Hepatocyte (in vitro differentiated cells): ENCODE data around the gene GON4L. TPM values are rescaled to one million over a fixed set of nuclear protein-coding genes. Genes with fewer than 3 reads are reported as not detected.

Experiments
- DNase-seq: peaks from one replicate; pipeline ENCODE4 v3.0.0-alpha.2; 2016; ENCODE audit warnings: low spot score
- H2AFZ ChIP-seq: fragments of 200-600 bp; sonication (generic); 2 replicates; pipeline ENCODE4 v1.6.0; 2016; ENCODE audit warnings: antibody characterized with exemption, mild to moderate bottlenecking
- H3K27ac ChIP-seq: fragments of 200-600 bp; sonication (generic); 2 replicates; pipeline ENCODE4 v1.5.1; 2016; ENCODE audit warnings: mild to moderate bottlenecking
- H3K27me3 ChIP-seq: fragments of 200-600 bp; sonication (generic); 2 replicates; pipeline ENCODE4 v1.6.1; 2016
- H3K36me3 ChIP-seq: fragments of 200-600 bp; sonication (generic); replicated peaks from 2 replicates; pipeline ENCODE4 v1.5.1; 2016; ENCODE audit warnings: low read depth; ENCODE audit not compliant: insufficient read depth
- H3K4me1 ChIP-seq: fragments of 200-600 bp; sonication (generic); 2 replicates; pipeline ENCODE4 v1.5.1; 2016; ENCODE audit warnings: mild to moderate bottlenecking, moderate library complexity; ENCODE audit not compliant: insufficient read depth
- H3K4me2 ChIP-seq: fragments of 200-600 bp; sonication (generic); 2 replicates; pipeline ENCODE4 v1.6.0; 2016
- H3K4me3 ChIP-seq: fragments of 200-600 bp; sonication (generic); 2 replicates; pipeline ENCODE4 v1.5.1; 2016; ENCODE audit warnings: mild to moderate bottlenecking
- H3K79me2 ChIP-seq: fragments of 200-600 bp; sonication (generic); 2 replicates; pipeline ENCODE4 v1.6.0; 2017; ENCODE audit warnings: mild to moderate bottlenecking
- H3K9me2 ChIP-seq: fragments of 200-600 bp; sonication (generic); replicated peaks from 2 replicates; pipeline ENCODE4 v1.6.0; 2017; ENCODE audit warnings: mild to moderate bottlenecking; ENCODE audit not compliant: insufficient read depth
- H3K9me3 ChIP-seq: fragments of 200-600 bp; sonication (generic); 2 replicates; pipeline ENCODE4 v1.5.1; 2016; ENCODE audit warnings: low read depth, mild to moderate bottlenecking
- H4K20me1 ChIP-seq: fragments of 200-600 bp; sonication (generic); 2 replicates; pipeline ENCODE4 v1.6.0; 2016; ENCODE audit warnings: mild to moderate bottlenecking; ENCODE audit not compliant: insufficient read depth, poor library complexity, severe bottlenecking
- CTCF ChIP-seq: fragments of 200-600 bp; sonication (generic); IDR thresholded peaks from 2 replicates; pipeline ENCODE4 v1.5.1; 2016; ENCODE audit warnings: antibody characterized with exemption, mild to moderate bottlenecking; ENCODE audit not compliant: poor library complexity
- EZH2 ChIP-seq: fragments of 200-600 bp; sonication (generic); IDR thresholded peaks from 2 replicates; pipeline ENCODE4 v1.6.1; 2016; ENCODE audit warnings: antibody characterized with exemption, mild to moderate bottlenecking, borderline replicate concordance
- EZH2phosphoT487 ChIP-seq: fragments of 200-600 bp; sonication (generic); IDR thresholded peaks from one replicate; pipeline ENCODE4 v1.6.1; 2018; ENCODE audit warnings: antibody characterized with exemption, mild to moderate bottlenecking, low read depth, moderate library complexity; ENCODE audit not compliant: unreplicated experiment, severe bottlenecking
- WGBS: methylation state at CpG from one replicate; pipeline ENCODE4 v1.1.6; 2016; ENCODE audit warnings: low lambda C conversion rate; ENCODE audit errors: missing lambda C conversion rate; 5-methylcytosine and 5-hydroxymethylcytosine counted together
- polyA plus RNA-seq: library from polyadenylated mRNA; unstranded; fragments of >200 nt; fragmentation: Nextera tagmentation; extraction: Ambion mirVana; gene quantifications from 2 replicates; pipeline ENCODE4 v1.2.1, GENCODE V29; 2016
- total RNA-seq: library from RNA; depleted of rRNA; stranded (reverse); fragments of >200 nt; gene quantifications from 2 replicates; pipeline ENCODE4 v1.2.3, GENCODE V29; 2014

The GON4L gene
- total and polyA plus RNA-seq, 2 experiments from 2014 or later, result 20.8 to 33.3 TPM

- H3K9me2 ChIP-seq, result no peaks in the 10 kb centered on the region
- no peaks in the 10 kb centered on the region for H3K27me3 ChIP-seq
- no peak for DNase-seq
- no peaks in the 10 kb centered on the region for H3K36me3 ChIP-seq
- H3K9me3 ChIP-seq, result no peaks in the 10 kb centered on the region
- WGBS, result 80% methylated on average over 9 of the region's 9 CpGs
- no peaks in the 10 kb centered on the region for H4K20me1 ChIP-seq
- H3K4me1 ChIP-seq, result no peaks in the 10 kb centered on the region
- H3K4me3 ChIP-seq, result peak overlapping the region; percentile 38
- peak overlapping the region; percentile 67 for H3K27ac ChIP-seq
- peak overlapping the region; percentile 79 for H2AFZ ChIP-seq
- peak overlapping the region; percentile 77 for H3K4me2 ChIP-seq
- no peak for TF ChIP-seq CTCF
- no peak for TF ChIP-seq EZH2phosphoT487
- no peak for TF ChIP-seq EZH2
- no peaks in the 10 kb centered on the region for H3K79me2 ChIP-seq
Observed at GRCh38 chr1:155744711-155745283, 112.2 kb downstream of the GON4L start.

GRCh38 chr1:155741908-155742307 is 115.1 kb downstream of the GON4L start:
- DNase-seq, result no peak
- WGBS, result 95% methylated on average over 10 of the region's 10 CpGs
- Histone ChIP-seq H2AFZ (no peak overlapping the region), H3K4me1 (no peaks in the 10 kb centered on the region), H4K20me1 (no peaks in the 10 kb centered on the region), H3K9me3 (no peaks in the 10 kb centered on the region), H3K9me2 (no peaks in the 10 kb centered on the region), H3K4me3 (no peak overlapping the region), H3K79me2 (no peaks in the 10 kb centered on the region), H3K27me3 (no peaks in the 10 kb centered on the region), H3K36me3 (no peaks in the 10 kb centered on the region), H3K4me2 (no peak overlapping the region), H3K27ac (no peak overlapping the region)
- TF ChIP-seq CTCF (no peak), EZH2 (no peak), EZH2phosphoT487 (no peak)

- DNase-seq, result no peak
- no peaks in the 10 kb centered on the region for H3K9me3 ChIP-seq
- H3K79me2 ChIP-seq, result no peaks in the 10 kb centered on the region
- no peak overlapping the region for H3K27ac ChIP-seq
- H3K9me2 ChIP-seq, result no peaks in the 10 kb centered on the region
- H2AFZ ChIP-seq, result no peak overlapping the region
- H3K27me3 ChIP-seq, result no peaks in the 10 kb centered on the region
- no peak overlapping the region for H3K4me3 ChIP-seq
- WGBS, result 96% methylated on average over 8 of the region's 8 CpGs
- no peaks in the 10 kb centered on the region for H3K36me3 ChIP-seq
- no peaks in the 10 kb centered on the region for H4K20me1 ChIP-seq
- H3K4me2 ChIP-seq, result no peak overlapping the region
- no peak for TF ChIP-seq EZH2
- TF ChIP-seq EZH2phosphoT487, result no peak
- no peak for TF ChIP-seq CTCF
- no peaks in the 10 kb centered on the region for H3K4me1 ChIP-seq
Observed at GRCh38 chr1:155740995-155741394, 116.0 kb downstream of the GON4L start.
